CD1c-positive myeloid dendritic cell (primary cell): ENCODE results near the gene MATN3.
"Not testable (repeated sequence)": the region's sequence is repeated elsewhere in the genome, so short reads cannot be mapped to it uniquely, and the experiment has no call there.

Experiments
- DNase-seq: peaks from one replicate; pipeline ENCODE4 v3.0.0-alpha.2; 2016; ENCODE audit errors: extremely low spot score

MATN3 gene, protein sequence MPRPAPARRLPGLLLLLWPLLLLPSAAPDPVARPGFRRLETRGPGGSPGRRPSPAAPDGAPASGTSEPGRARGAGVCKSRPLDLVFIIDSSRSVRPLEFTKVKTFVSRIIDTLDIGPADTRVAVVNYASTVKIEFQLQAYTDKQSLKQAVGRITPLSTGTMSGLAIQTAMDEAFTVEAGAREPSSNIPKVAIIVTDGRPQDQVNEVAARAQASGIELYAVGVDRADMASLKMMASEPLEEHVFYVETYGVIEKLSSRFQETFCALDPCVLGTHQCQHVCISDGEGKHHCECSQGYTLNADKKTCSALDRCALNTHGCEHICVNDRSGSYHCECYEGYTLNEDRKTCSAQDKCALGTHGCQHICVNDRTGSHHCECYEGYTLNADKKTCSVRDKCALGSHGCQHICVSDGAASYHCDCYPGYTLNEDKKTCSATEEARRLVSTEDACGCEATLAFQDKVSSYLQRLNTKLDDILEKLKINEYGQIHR

DNA sequence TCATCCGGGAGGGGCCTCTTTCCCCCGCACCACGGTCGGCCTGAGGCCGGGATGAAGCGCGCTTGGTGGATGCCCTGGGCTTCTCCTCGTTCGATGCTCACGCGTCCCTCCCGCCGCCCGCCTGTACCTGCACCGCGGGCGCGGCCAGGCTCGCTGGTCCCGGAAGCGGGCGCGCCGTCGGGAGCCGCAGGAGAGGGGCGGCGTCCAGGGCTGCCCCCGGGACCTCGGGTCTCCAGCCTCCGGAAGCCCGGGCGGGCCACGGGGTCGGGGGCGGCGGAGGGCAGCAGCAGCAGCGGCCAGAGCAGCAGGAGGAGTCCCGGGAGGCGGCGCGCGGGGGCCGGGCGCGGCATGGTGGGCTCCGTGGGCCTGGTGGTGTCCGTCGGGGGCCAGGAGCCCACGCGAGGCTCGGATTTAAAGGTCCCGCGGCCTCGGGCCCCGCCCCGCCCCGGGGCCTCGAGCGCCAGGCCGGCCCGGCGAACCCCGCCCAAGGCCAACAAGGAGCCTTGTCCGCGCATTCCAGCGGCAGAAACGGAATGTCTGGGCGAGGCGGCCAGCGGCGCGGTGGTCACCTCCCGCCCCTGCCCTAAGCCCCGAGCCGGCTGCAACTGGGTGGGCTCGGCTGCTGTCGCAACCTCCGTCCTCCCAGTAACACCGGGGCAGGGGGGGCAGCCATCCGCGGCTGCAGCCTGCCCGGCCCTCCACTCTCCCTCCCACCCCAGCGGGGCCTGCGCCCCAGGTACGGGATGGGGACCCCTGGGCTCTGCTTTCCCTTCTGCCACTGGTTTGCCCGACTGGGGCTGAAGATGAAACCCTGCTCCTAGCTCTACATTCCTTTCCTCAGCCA is at the start of gene MATN3:
TSS of gene MATN3 (minus strand) at position 387 of the 844 bp plus-strand sequence. CDS start at position 350, 37 bp downstream.
- DNase-seq, result peak; percentile 9

DNA sequence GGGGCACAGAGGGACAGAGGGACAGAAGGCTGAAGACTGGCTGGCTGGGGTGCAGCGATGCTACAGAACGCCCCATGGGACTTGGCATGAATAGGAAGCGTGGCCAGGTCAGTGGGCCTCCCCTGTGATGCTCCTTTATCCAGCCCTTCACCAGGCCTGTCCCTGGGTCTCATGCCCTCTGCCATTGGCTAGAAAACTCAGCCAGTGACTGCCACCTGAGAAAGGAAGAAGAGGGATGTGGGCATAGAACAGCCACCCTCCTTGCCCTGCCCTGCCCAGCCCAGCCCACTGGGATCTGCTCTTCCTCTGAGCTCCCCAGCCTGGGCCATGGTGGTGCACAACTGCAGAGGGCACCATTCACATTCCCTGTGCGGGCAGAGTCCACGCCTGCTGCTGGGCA is 49.5 kb upstream of the MATN3 start:
- no peak for DNase-seq

DNA sequence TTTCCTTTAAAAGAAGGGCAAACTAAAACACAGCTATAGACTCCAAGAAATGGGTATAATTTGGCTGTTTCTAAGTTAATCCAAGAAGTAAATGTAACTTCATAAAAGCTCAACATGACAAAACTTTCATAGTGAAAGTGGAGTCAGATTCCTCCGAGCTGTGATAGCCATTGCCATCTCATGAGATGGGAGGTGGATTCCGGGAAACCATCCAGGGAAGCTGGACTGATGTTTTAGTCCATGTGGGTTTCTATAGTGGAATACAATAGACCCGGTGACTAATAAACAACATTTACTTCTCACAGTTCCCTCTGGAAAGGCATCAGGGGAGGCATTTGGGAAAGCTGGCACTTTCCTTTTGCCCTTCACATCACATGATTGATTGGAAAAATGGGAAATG is 49.0 kb upstream of the MATN3 start:
- no peak for DNase-seq

DNA sequence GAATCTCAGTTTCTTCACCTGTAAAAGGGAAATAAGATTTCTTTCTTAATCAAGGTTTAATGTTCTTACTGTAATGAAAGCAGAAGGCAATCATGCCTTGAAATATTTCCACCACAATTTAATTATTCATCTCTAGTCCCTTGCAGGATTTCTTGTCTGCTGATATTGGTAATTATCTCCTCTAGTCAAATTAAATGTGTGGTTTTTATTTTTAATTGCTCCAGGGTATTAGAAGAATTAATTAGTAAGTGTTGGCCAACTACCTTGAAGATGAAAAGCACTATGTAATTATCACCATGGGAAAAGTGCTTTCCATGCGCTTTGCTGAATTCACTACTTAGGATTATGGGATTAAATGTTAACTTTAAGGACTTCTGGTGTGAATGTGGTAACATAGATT is 47.6 kb upstream of the MATN3 start:
- no peak for DNase-seq

DNA sequence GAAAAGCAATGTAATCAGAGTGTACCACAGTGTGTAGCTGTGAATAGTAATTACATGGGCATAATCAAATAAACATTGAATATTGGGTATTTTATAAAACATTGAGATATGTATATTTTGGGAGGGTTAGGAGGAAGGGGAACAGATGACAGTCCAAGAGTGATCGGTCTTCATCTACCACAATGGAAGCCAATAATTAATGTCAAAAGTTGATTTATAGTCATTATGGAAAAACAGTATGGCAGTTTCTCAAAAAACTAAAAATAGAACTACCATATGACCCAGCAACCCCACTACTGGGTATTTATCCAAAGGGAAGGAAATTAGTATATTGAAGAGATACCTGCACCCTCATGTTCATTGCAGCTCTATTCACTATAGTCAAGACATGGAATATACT is 44.8 kb upstream of the MATN3 start:
- no peak for DNase-seq

DNA sequence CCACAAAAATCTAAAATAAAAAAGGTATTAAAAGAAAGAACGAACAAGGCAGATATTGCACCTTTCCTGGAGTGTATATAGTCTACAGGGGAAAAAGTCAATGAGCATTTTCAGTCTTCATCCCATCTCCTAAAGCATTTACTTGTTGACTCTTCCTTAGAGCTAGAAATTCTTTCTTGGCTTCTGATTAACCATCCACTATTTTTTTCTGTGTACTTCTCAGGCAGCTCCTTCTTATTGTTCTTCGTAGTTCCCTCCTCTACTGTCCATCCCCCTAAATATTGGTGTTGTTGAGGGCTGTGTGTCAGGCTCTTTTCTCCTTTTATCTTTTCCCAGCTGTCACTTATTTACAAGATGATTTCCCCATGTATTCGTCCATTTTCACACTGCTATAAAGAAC is 42.5 kb upstream of the MATN3 start:
- no peak for DNase-seq

DNA sequence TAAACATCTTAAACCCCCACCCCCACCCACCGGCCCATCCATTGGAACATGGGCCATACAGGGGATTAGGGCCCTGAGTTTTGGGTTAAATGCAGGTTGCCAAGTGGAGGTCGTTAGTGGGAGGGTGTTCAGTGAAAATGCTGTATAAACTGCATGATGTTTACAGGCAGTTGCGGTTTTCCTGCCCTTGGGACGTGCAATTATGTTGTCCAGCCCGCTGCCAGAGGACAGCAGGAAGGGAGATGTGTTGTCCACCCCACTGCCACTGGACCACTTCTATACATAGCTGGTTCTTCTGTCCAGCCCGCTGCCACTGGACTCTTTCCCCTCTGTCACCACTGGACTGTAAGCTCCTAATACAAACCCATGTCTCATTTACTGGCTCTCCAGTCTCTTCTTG is 41.7 kb upstream of the MATN3 start:
- no peak for DNase-seq

DNA sequence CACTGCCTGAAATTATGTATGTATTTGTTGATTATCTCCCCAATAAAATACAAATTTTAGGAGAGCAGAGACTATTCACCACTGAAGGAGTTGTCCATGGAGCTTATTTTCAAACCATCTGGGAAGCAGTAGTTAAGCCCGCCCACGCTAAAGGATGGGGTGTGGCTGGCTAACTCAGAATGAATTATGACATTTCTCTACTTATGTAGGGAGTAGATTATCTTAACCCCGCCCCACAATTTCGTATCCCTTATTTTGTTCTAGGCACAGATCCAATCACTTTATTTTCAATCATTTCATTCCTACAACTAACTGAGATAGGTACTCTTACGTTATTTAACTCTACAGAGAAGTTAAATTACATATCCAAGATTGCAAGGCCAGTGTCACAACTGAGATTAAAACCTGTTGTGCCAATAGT is 40.4 kb upstream of the MATN3 start:
- peak; percentile 88 for DNase-seq

DNA sequence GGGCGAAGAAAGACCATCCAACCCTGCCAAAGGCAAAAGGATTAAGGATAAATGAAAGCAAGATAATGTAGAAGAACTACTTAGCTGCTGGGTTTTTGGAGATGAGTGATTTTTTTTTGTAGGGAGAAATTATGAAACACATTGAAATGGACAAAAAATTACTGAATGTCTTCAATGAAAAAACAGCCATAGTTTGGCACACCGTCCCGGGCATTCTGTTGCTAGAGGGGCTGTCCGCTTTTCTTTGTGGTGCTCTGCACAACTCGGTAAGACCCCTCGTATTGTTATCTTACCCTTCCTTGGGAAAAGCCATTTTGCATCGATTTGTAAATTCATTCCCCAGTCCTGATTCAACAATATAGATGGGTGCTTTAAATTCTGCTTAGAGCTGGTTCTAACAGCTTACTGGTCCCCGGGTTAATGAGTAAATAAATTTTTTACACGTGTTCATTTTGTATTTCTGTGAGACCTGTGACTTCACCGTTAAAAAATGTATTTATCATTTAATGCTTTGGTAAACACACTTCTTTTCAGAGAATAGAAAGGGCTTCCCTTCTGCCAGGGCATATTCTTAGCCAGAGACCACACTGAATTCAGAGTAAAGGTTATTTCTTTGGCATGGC is 39.9 kb upstream of the MATN3 start:
- DNase-seq, result no peak

DNA sequence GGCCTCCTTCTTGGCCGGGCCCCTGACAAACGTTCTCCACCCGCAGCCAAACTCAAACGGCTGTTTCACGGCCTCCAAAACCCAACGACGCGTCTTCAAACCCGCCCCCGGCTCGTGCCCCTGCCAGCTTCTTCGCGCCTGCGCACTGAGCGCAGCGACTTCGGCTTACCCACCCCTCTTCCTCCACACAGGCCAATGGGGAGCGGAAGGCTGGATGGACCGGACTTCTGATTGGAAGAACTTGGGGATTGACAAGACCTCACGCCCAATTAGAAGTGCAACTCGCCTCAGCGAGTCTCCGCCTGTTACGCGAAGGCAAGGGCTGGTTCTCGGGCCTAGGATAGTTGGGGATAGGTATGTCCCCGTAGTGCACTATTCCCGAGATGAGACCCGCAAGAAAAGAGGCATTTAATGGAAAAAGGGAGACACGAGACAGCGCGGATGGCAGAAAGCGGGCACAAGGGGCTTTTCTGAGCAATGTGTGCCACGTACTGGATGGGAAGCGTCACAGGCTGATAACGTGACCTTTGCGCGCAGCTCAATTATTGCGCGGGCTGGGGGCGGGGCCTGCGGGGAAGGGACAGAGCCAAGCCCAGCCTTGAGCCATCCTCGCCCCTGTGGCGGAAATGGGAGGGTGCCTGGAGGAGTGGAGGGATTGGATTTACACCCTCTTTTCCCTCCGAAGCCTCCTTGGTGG is 39.2 kb upstream of the MATN3 start, which contains the start of gene LAPTM4A:
TSS of gene LAPTM4A (minus strand) at position 97 of the 697 bp plus-strand sequence. CDS start 108 bp downstream, outside the sequence.
- DNase-seq, result peak; percentile 100

DNA sequence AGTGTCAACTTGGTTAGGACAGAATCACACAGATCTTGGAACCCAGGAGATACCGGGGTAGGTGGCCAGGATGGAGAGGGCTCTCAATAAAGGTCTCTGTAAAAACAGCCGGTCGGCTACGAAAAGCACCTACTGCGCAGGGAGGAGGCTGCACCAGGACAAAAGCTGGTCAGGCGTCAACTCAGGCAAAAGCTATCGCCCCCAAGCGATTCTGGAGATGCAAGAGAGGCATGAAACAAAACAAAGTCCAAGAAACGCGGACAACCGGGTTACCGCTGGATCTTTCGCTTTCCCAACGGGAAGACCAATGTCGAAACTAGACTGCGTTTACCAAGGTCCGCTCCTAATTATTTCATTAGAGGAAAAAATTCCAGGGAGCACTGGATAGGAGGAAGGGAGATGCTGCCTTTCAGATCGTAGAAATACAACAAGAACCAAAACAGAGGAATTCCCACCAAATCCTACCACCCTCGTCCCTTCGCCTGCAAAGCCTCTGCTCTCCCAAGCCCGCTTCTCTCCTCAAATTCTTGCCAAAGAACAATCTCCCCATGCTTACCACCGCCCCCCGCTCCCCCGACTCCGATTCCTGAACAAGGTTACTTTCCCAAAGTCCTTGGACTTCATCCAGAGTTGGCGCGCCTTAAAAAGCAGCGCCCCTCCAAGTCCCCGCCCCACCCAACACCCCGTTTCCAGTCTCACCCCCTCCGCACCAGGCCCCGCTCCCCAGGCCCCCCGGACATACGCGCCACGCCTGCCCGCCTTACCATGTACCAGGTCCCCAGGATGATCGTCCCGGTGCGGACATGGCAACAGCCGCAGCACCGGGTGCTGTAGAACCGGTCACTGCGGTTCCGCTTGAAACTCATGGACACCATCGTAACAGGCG is 38.4 kb upstream of the MATN3 start:
- peak; percentile 25 for DNase-seq

DNA sequence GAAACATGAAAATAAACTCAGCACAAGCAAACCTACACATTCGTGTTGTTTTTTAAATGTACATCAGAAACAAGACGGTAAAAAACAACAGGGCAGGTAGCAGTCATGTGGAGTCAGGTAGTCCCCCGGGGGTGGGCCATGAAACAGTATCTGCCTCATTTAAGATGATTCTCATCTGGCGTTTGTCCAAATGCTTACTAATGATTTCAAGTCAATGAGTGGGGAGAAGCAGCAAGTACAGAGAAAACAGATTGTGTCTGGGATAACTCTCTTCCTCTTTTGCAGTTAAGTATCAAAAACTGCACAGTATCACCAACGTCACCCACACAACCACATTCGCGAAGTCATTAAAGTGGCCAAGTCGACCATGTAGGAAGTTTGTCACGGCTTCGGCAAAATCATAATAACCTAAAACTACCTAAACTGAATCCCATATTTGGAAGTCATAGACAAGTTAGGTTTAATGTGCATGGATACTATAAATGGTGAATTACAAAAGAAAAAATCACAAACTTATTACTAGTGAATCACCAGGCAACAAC is 37.7 kb upstream of the MATN3 start:
- peak; percentile 90 for DNase-seq

DNA sequence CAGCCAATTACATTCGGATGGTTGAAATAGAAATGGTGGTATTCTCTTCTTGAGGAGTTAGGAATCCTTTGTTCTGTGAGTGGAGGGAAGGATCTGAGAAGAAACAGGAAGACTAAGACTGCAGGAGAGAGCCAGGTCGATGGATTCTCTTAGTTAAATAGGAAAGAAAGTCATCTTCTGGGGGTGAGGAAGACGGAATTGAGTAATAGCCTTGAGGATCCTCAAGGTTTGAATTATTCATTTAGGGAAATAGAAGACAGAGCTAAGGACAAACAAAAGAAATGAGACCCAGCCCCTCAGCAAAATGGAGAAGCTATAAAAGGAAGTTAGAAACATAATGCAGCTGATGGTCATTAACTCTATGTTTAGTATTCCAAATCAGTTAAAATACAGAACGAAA is 37.2 kb upstream of the MATN3 start:
- DNase-seq, result peak; percentile 86

DNA sequence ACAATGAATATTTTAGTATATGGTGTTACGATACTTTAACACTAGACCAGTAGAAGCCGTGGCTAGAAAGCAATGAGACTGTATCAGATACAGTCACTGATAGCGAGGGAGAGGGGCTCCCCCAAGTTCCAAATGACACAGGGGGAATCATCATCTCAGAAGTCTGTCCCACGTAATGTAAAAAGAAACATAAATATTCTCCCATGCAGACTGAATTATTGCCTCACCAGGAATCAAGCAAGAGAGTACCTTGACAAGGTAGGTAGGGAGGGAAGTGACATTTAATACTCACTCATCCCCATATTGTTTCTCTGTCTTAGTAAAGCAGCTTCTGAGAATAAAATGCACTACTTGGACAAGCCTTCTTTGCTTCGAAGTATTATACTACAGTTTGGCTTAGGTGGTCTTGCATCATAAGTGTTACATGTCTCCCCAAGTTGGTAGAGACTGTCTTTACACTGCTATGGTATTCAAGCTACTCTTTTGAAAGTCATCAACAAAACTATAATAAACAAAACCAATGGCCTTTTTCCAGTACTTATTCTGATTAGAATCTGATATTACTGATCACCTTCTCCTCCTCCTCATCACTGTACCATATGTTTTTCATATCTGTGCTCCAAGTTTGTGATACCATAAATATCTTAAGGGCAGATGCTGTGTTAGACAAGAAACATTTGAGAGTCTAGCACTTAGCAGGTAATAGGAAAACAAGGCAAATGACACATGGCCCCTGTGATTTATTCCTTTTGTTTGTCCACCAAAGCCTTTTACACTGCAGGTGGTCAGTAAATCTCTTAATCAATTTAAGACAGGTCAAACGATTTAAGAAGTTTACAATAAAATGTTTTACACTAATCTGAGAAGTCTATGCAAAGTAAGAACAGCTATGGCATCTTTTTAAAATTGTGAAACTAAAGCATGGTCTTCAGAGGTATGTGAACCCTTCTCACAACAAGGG is 36.3 kb upstream of the MATN3 start:
- DNase-seq, result no peak

DNA sequence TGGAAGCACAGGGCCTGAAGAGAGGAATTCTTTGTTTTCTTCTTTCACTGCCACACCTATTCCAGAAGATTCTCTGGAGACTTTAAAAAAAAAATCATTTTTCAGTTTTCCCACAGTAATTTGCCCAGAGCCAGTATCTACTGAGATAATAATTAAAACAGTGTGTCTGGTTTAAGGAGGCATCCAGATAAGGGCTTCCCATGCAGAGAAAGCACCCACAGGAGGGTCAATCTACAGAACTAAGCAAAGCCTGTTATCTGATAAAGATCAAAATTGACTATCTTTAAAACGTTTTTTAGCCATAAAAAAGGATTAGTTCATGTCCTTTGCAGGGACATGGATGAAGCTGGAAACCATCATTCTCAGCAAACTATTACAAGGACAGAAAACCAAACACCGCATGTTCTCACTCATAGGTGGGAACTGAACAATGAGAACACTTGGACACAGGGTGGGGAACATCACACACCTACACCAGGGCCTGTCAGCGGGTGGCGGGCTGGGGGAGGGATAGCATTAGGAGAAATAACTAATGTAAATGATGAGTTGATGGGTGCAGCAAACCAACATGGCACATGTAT is 33.3 kb upstream of the MATN3 start:
- DNase-seq, result not testable (repeated sequence)

DNA sequence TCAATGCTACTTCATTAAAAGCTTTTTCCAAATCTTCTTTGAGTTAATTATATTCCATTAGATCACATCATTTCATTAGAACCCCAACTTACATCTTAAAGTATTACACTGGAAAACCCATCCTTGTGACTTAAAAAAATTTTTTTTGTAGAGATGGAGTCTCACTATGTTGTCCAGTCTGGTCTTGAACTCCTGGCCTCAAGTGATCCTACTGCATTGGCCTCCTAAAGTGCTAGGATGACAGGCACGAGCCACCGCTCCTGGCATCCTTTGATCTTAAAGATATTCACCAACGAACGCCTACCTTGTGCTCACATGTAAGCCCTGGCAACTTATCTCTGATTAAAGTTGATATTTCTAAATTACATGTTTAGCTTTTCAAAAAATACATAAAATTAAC is 32.3 kb upstream of the MATN3 start:
- DNase-seq, result no peak

DNA sequence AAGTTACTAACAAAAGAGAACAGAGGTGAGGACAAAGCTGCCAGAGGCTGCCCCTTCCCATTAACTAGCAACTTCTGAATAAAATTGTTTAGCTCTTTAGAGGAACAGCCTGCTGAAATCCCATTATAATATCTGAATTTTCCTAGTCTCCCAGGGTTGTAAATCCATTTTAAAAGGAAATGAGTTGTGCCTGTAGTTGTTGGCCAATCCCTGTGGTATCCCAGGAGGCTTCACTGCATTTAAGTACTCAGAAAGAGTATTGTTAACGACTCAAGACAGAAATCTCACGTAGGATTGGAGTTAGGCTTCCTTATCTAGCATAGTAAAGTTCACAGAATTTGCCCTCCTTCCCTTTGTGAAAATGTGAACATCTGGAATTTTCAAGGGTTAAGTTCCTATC is 30.1 kb upstream of the MATN3 start:
- peak; percentile 16 for DNase-seq

DNA sequence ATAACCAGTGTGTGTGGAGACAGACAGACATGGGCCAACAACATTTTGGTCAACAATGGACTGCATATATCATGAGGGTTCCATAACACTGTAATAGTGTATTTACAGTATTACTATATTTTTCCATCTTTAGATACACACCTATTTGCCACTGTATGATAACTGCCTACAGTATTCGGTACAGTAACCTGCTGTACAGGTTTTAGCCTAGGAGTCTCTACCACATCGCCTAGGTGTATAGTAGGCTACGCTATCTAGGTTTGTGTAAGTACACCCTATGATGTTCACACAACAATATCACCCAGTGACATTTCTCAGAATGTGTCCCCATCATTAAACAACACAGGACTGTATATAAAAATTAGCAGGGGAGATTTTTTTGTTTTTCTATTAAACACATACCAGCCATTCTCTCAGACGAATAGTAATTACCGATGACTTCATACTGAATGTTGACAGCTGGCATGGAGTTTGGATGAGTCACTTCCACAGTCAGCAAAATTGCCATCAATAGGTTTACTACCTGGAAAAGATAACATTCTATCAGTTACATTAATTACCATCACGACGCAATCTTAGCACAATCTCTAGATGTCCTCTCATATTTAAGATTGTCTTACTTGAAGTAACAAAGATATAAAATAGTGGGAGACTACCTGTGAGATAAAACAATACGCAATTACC is 28.2 kb upstream of the MATN3 start:
- no peak for DNase-seq
